ENCODE results near the gene RAD9A.

RAD9A gene

GRCh38 chr11:67370351-67371076 lies 21.3 kb upstream of the RAD9A start:
- peaks cover 79% of the 10 kb centered on the region for H3K4me1 Mint-ChIP-seq
- H3K4me3 Mint-ChIP-seq = peak overlapping the region; percentile 53
- peak overlapping the region; percentile 4 for H3K27ac Mint-ChIP-seq
- no peaks in the 10 kb centered on the region for H3K9me3 Mint-ChIP-seq
- no peak for TF ChIP-seq CTCF (IDR thresholded peaks at IDR 0.05)
- peak; percentile 45 for DNase-seq
- H3K36me3 Mint-ChIP-seq (ENCODE audit: low read depth) = no peaks in the 10 kb centered on the region
- peaks cover 2% of the 10 kb centered on the region for H3K27me3 Mint-ChIP-seq (ENCODE audit: low read depth, poor library complexity)

- Mint-ChIP-seq H3K27me3 (ENCODE audit: low read depth, poor library complexity) (peaks cover 2% of the 10 kb centered on the region), H3K9me3 (no peaks in the 10 kb centered on the region), H3K36me3 (ENCODE audit: low read depth) (no peaks in the 10 kb centered on the region), H3K4me1 (peaks cover 79% of the 10 kb centered on the region), H3K27ac (no peak overlapping the region), H3K4me3 (peak overlapping the region; percentile 84)
- DNase-seq = peak; percentile 54
- TF ChIP-seq CTCF (IDR thresholded peaks at IDR 0.05) = peak; percentile 36
Observed at GRCh38 chr11:67371189-67371910, 20.4 kb upstream of the RAD9A start.

- Mint-ChIP-seq H3K27ac (no peak overlapping the region), H3K9me3 (no peaks in the 10 kb centered on the region), H3K36me3 (ENCODE audit: low read depth) (no peaks in the 10 kb centered on the region), H3K27me3 (ENCODE audit: low read depth, poor library complexity) (peaks cover 2% of the 10 kb centered on the region), H3K4me1 (peaks cover 79% of the 10 kb centered on the region), H3K4me3 (peak overlapping the region; percentile 84)
- DNase-seq = peak; percentile 29
- no peak for TF ChIP-seq CTCF (IDR thresholded peaks at IDR 0.05)
Observed at GRCh38 chr11:67371911-67372320, 19.9 kb upstream of the RAD9A start.

- Mint-ChIP-seq H3K27me3 (ENCODE audit: low read depth, poor library complexity) (peaks cover 2% of the 10 kb centered on the region), H3K4me3 (peak overlapping the region; percentile 84), H3K4me1 (peaks cover 81% of the 10 kb centered on the region), H3K36me3 (ENCODE audit: low read depth) (no peaks in the 10 kb centered on the region), H3K9me3 (no peaks in the 10 kb centered on the region), H3K27ac (no peak overlapping the region)
- no peak for TF ChIP-seq CTCF (IDR thresholded peaks at IDR 0.05)
- peak; percentile 77 for DNase-seq
Observed at GRCh38 chr11:67372321-67372992, 19.3 kb upstream of the RAD9A start.

GRCh38 chr11:67372993-67373647 lies 18.7 kb upstream of the RAD9A start, which contains the start of gene CLCF1:
Gene CLCF1 (minus strand): TSS chr11:67373598. CDS start chr11:67373539, 59 bp downstream.
- DNase-seq = peak; percentile 73

More at GRCh38 chr11:67372993-67373647, 18.7 kb upstream of the RAD9A start, which contains the start of gene CLCF1:
- peaks cover 76% of the 10 kb centered on the region for H3K4me1 Mint-ChIP-seq
- H3K36me3 Mint-ChIP-seq (ENCODE audit: low read depth) = no peaks in the 10 kb centered on the region
- H3K9me3 Mint-ChIP-seq = no peaks in the 10 kb centered on the region
- no peak for TF ChIP-seq CTCF (IDR thresholded peaks at IDR 0.05)
- H3K4me3 Mint-ChIP-seq = peak within 1 kb of the TSS; percentile 88
- H3K27me3 Mint-ChIP-seq (ENCODE audit: low read depth, poor library complexity) = peaks cover 2% of the 10 kb centered on the region
- H3K27ac Mint-ChIP-seq = peak within 1 kb of the TSS; percentile 68

All from nephron progenitor cell (in vitro differentiated cells).